ENCODE results near the gene BRSK1.

DNA sequence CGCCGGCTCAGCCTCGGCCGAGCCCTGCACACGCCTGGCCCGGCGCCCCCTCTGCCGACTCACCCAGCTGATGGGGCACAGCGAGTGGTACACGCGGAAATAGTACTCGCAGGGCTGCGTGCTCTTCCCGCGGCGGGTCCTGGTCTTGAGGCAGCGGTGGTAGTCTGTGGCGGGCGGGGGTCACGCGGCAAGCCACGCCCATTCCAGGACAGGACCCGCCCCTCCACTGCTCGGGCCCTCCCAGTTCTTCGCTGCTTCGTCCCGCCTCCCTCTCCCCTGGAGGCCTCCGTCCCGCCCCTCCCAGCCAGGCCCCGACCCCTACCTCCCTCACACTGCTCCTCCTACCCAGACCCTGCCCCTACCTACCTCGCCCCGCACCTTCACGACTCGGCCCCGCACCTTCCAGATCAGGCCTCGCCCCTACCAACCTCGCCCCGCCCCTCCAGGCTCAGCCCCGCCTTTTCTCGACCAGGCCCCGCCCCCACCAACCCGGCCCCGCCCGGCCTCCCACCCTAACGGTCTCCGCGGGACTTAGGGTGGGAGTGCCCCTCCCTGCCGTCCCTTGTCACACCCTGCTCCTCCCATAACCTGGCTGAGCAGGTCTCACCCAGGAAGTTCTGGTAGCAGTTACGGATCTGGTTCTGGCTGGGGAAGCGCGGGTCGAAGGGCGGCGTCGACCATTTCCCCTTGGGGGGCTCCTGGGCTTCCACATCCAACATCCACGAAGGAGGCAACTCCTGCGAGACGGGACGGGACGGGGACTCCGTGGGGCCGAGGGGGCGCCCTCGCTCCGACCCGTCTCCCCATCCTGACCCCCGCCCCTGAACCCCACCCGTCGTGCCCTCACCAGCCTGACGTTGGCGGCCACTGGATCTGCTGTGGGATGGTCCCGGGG, 70.3 kb downstream of the BRSK1 start:
- TF ChIP-seq TEAD4 (IDR thresholded peaks at IDR 0.05): no peak
- no peak for TF ChIP-seq EGR1 (IDR thresholded peaks at IDR 0.05)
- TF ChIP-seq EP300 (IDR thresholded peaks at IDR 0.05; ENCODE audit: borderline replicate concordance): no peak
- TF ChIP-seq NFIC (IDR thresholded peaks at IDR 0.05): no peak
- TF ChIP-seq RAD21 (IDR thresholded peaks at IDR 0.05; ENCODE audit: low read depth): no peak
- no peak for TF ChIP-seq CEBPB (IDR thresholded peaks at IDR 0.05)
- TF ChIP-seq, protein P1, sequence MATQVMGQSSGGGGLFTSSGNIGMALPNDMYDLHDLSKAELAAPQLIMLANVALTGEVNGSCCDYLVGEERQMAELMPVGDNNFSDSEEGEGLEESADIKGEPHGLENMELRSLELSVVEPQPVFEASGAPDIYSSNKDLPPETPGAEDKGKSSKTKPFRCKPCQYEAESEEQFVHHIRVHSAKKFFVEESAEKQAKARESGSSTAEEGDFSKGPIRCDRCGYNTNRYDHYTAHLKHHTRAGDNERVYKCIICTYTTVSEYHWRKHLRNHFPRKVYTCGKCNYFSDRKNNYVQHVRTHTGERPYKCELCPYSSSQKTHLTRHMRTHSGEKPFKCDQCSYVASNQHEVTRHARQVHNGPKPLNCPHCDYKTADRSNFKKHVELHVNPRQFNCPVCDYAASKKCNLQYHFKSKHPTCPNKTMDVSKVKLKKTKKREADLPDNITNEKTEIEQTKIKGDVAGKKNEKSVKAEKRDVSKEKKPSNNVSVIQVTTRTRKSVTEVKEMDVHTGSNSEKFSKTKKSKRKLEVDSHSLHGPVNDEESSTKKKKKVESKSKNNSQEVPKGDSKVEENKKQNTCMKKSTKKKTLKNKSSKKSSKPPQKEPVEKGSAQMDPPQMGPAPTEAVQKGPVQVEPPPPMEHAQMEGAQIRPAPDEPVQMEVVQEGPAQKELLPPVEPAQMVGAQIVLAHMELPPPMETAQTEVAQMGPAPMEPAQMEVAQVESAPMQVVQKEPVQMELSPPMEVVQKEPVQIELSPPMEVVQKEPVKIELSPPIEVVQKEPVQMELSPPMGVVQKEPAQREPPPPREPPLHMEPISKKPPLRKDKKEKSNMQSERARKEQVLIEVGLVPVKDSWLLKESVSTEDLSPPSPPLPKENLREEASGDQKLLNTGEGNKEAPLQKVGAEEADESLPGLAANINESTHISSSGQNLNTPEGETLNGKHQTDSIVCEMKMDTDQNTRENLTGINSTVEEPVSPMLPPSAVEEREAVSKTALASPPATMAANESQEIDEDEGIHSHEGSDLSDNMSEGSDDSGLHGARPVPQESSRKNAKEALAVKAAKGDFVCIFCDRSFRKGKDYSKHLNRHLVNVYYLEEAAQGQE (IDR thresholded peaks at IDR 0.05; ENCODE audit: low read depth): no peak
- no peak for TF ChIP-seq MAX (IDR thresholded peaks at IDR 0.05)
- no peak for TF ChIP-seq TAF1 (IDR thresholded peaks at IDR 0.05; ENCODE audit: low read depth)
- no peak for TF ChIP-seq FOXM1 (IDR thresholded peaks at IDR 0.05; ENCODE audit: borderline replicate concordance, low read depth)
- TF ChIP-seq USF1 (IDR thresholded peaks at IDR 0.05): no peak
- no peak for TF ChIP-seq TCF12 (IDR thresholded peaks at IDR 0.05; ENCODE audit: low read depth)
